ENCODE results near the gene NEURL1. TPM values are rescaled to one million over a fixed set of nuclear protein-coding genes. Genes with fewer than 3 reads are reported as not detected.

The NEURL1 gene, protein sequence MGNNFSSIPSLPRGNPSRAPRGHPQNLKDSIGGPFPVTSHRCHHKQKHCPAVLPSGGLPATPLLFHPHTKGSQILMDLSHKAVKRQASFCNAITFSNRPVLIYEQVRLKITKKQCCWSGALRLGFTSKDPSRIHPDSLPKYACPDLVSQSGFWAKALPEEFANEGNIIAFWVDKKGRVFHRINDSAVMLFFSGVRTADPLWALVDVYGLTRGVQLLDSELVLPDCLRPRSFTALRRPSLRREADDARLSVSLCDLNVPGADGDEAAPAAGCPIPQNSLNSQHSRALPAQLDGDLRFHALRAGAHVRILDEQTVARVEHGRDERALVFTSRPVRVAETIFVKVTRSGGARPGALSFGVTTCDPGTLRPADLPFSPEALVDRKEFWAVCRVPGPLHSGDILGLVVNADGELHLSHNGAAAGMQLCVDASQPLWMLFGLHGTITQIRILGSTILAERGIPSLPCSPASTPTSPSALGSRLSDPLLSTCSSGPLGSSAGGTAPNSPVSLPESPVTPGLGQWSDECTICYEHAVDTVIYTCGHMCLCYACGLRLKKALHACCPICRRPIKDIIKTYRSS
- 8.3 TPM for polyA plus RNA-seq (2012; ENCODE audit: insufficient read depth, insufficient read length)

DNA sequence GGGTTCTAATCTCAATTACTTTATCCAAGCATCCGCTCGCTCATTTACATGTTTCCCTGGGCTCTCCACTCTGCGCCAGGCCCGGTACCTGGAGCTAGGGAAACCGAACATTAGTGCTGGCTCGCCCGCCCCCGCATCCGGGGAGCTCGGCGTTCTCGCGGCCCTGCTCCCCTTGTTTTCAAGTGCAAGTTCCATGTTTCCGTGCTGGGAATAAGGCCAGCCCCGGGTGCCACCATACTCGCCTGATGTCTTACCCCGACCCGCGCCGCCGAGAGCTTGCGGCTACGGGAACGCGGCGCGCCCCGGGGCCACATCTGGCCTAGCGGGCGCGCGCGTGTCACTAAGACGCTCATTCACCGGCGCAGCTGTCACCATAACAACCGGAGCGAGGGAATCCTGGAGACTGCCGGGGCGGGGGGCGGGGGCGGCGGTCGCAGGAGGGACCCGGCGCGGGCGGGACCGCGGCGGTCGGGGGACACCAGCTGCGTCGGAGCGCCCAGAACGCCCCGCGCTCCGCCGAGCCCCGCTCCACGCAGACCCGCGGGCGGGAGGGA lies at the start of gene NEURL1:
Gene NEURL1 (plus strand): TSS at position 344 of the 554 bp plus-strand sequence. CDS start 683 bp downstream, outside the sequence.
- peak; percentile 28 for DNase-seq (ENCODE audit: low read depth, low spot score)

GRCh38 chr10:103444478-103444877 lies 49.0 kb upstream of the NEURL1 start:
- no peak for DNase-seq (ENCODE audit: low read depth, low spot score)
- H3K4me3 ChIP-seq (ENCODE audit: low read length): no peak overlapping the region

More for the DNA sequence above, at the start of gene NEURL1:
- peak within 1 kb of the TSS; percentile 18 for H3K4me3 ChIP-seq (ENCODE audit: low read length)

DNA sequence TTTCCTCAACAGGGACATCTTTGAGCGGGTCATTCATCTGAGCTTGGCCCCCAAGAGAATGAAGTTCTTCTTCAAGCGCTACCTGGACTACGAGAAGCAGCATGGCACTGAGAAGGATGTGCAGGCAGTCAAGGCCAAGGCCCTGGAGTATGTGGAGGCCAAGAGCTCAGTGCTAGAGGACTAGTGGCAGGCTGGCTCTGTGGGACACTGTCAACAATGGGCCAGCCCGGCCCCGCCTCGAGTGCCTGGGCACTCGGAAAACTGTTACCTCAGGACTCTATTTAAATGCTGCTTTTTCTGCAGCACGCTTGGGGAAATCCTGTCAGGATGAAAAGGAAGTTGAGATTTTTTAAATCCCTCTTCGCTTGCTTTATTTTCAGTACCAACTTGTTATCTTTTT lies 48.1 kb upstream of the NEURL1 start:
- DNase-seq (ENCODE audit: low read depth, low spot score): no peak
- no peak overlapping the region for H3K4me3 ChIP-seq (ENCODE audit: low read length)

DNA sequence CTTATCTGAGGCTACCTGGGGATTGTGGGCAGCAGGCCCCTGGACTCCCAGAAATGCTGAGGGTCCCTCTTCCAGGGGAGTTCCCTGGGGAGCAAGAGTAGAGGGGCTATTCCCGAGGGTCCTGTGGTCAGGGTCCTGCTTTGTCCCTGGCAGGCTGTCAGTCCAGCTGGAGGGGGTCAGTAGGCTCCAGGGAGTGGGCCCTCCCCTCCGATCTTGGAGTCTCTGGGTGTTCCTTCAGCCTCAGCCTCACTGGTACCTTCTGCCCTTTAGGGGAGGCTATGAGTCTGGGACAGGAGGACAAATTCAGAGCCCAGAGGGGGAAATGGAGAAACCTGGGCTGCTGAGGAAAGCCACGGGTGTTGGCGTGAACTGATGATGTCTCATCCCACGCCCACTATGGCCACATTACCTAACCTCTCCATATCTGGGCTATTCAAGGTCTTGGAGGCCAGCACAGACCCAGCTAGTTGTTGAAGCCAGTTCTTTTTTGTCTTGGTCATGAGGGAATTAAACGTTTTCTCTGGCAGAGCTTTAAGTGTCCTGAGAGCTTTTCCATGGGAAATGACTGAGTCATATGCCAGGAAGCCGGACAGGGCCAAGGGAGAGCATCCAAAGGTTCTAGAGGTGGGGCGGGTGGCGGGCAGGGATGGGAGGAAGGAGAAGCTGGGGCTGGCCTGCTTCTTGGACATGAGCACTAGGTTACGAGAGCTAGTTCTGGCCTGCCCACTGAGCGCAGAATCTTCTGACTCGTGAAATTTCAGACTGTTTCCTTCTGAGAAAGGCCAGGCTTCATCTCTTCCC lies 47.5 kb upstream of the NEURL1 start:
- H3K4me3 ChIP-seq (ENCODE audit: low read length): no peak overlapping the region
- DNase-seq (ENCODE audit: low read depth, low spot score): no peak

- DNase-seq (ENCODE audit: low read depth, low spot score): no peak
Observed at GRCh38 chr10:103447187-103447586, 46.3 kb upstream of the NEURL1 start.

GRCh38 chr10:103448746-103449145 lies 44.8 kb upstream of the NEURL1 start:
- no peak overlapping the region for H3K4me3 ChIP-seq (ENCODE audit: low read length)
- no peak for DNase-seq (ENCODE audit: low read depth, low spot score)

More at GRCh38 chr10:103447187-103447586, 46.3 kb upstream of the NEURL1 start:
- no peak overlapping the region for H3K4me3 ChIP-seq (ENCODE audit: low read length)

DNA sequence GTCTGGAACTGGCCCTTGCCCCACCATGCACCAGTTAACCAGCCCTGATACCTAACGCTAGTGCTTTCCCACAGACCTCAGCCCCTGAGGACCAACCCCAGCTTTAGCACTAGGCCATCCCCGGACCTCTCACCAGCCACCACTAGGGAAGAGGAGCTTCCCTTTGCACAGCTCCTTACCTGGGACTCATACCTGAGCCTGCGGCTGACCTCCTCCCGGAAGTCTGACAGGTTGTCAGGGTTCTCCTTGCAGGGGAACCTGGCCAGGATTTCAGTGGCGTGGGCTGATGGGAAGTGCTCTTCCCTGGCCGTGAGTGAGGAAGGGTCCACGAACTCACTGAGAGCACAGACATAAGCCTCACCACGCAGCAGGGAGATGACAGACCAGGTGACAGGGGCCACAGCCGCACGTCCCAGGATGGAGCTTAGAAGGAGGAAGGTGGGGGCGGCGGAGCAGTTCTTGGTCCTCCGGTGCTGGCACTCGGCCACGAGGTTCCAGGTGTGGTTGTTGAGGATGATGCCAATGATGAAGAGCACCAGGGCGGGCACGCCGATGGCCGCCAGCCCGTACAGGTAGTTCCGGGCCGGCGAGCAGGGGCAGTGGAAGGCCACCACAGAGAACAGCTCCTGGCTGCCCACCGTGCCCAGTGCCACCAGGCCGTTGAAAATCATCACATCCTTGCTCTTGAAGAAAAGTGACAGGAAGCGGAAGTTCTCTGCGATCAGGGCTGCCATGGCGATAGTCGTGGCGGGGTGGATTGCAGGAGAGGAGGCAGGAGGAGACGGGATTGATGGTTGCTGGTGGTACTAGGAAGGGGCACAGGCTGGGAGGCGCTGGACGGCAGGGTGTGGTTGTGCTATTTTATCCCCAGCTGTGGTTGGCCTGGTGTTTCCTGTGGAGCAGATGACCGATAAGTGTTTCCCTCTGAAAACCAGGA lies 44.0 kb upstream of the NEURL1 start:
- DNase-seq (ENCODE audit: low read depth, low spot score): no peak
- no peak overlapping the region for H3K4me3 ChIP-seq (ENCODE audit: low read length)

- no peak for DNase-seq (ENCODE audit: low read depth, low spot score)
- H3K4me3 ChIP-seq (ENCODE audit: low read length): no peak overlapping the region
Observed at GRCh38 chr10:103450201-103450695, 43.3 kb upstream of the NEURL1 start.

GRCh38 chr10:103451091-103451813 lies 42.3 kb upstream of the NEURL1 start:
- DNase-seq (ENCODE audit: low read depth, low spot score): peak; percentile 4

DNA sequence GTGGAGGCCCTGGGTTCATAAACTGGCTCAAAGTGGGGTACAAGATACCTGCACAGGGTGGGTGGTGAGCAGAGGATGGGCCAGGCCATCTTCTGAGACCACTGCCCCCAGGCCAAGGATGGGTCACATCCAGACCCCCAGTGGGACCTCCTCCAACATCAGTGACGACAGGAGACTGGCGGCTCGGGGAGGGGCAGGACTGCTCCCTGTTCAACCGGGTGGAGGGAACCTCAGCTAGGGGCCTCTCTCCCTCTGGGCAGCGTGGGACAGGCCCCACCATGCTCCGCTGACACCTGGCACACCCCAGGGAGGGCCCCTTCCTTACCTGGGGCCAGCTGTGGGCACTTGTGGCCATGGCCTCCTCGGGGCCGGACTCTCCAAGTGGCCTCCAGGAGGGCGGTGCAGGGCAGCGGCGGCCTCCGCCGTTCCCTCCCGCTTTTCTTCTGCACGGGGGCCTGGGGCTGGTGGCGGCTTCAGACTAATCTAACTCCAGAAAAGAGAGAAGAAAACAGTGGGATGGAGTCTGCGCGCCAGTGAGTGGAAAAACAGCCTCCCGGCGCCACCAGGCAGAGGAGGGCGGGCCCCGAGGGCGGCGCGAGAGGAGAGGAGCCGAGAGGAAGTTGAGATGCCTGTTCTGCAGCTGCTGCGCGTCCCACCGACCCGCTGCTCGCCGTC lies 41.5 kb upstream of the NEURL1 start, which contains the start of gene CALHM2:
Gene CALHM2 (minus strand): TSS at position 540 of the 675 bp plus-strand sequence. CDS start 2,429 bp downstream, outside the sequence.
- no peak for DNase-seq (ENCODE audit: low read depth, low spot score)
- no peak within 1 kb of the TSS for H3K4me3 ChIP-seq (ENCODE audit: low read length)

More at GRCh38 chr10:103451091-103451813, 42.3 kb upstream of the NEURL1 start:
- H3K4me3 ChIP-seq (ENCODE audit: low read length): no peak overlapping the region

DNA sequence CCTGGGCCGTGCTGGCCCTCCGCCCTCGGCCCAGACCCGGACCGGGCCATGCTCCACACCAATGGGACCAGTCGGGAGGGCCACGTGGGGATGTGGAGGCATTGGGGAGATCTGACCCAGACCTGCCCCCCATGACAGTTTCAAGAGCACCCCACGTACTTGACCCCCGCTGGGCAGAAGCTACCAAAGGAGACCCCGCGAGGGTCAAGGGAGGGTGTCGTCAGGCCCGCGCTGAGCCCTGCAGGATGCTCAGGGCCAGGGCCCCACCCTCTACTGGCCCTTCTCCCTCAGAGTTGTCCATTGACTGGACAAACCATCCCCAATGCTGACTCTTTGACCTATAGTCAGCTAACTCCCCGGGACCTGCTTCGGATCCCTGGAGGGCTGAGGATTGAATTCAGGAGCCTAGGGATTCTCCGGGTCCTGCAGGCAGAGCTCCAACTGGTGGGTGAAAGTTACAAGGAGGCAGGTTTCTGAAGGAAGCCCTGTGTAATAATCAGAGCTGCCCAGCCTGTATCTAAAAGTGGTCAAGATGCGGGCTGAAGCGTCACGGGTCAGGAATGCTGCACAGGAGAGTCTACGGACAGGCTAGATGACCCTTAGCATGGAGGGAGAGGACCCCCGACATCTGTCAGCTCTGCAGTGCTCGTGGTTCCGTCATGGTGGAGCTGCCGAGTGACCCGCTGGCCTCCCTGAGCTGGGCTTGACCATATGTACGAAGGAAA lies 40.8 kb upstream of the NEURL1 start:
- no peak for DNase-seq (ENCODE audit: low read depth, low spot score)

GRCh38 chr10:103454026-103454425 lies 39.5 kb upstream of the NEURL1 start:
- DNase-seq (ENCODE audit: low read depth, low spot score): no peak
- H3K4me3 ChIP-seq (ENCODE audit: low read length): no peak overlapping the region

More for the DNA sequence above, 40.8 kb upstream of the NEURL1 start:
- H3K4me3 ChIP-seq (ENCODE audit: low read length): no peak overlapping the region

- no peak for DNase-seq (ENCODE audit: low read depth, low spot score)
- H3K4me3 ChIP-seq (ENCODE audit: low read length): no peak overlapping the region
Observed at GRCh38 chr10:103455235-103455634, 38.3 kb upstream of the NEURL1 start.

DNA sequence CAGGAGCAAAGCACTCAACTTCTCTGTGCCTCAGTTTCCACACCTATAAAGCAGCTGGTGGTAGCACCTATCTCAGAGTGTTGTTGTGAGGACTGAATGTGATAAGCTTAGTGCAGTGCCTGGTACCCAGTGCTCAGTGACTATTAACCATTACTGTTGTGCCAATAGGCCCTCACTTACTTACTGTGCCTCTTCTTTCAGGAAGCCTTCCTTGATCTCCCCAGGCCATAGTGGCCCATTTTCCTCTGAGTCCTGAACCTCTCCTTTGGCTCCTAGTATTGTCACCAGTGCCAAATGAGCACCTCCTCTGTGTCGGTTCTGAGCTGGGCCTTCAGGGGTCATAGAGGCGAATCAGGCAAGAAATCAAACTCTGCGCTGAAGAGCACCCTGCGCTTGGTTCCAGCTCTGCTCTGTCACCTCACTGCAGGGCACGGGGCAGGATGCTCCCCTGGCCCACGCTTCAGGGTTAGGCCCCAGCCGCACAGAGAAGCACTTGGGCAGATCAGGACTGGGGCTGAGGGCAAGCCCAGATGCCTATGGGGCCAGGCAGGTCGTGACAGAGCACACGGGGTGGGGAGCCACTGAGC lies 37.3 kb upstream of the NEURL1 start:
- H3K4me3 ChIP-seq (ENCODE audit: low read length): no peak overlapping the region
- DNase-seq (ENCODE audit: low read depth, low spot score): no peak

- no peak for DNase-seq (ENCODE audit: low read depth, low spot score)
- no peak overlapping the region for H3K4me3 ChIP-seq (ENCODE audit: low read length)
Observed at GRCh38 chr10:103457176-103457712, 36.3 kb upstream of the NEURL1 start.
